Raji (cell line): ENCODE data around the gene PPP2R5B.
A peak's percentile ranks its signal among the peaks of the same experiment; 100 is the strongest.

ENCODE experiments used
- POLR2A ChIP-seq: IDR thresholded peaks from 2 replicates; pipeline ENCODE4 v1.6.1; 2011; ENCODE audit warnings: low read depth, low read length, control low read depth; ENCODE audit not compliant: insufficient read depth

The PPP2R5B gene

DNA sequence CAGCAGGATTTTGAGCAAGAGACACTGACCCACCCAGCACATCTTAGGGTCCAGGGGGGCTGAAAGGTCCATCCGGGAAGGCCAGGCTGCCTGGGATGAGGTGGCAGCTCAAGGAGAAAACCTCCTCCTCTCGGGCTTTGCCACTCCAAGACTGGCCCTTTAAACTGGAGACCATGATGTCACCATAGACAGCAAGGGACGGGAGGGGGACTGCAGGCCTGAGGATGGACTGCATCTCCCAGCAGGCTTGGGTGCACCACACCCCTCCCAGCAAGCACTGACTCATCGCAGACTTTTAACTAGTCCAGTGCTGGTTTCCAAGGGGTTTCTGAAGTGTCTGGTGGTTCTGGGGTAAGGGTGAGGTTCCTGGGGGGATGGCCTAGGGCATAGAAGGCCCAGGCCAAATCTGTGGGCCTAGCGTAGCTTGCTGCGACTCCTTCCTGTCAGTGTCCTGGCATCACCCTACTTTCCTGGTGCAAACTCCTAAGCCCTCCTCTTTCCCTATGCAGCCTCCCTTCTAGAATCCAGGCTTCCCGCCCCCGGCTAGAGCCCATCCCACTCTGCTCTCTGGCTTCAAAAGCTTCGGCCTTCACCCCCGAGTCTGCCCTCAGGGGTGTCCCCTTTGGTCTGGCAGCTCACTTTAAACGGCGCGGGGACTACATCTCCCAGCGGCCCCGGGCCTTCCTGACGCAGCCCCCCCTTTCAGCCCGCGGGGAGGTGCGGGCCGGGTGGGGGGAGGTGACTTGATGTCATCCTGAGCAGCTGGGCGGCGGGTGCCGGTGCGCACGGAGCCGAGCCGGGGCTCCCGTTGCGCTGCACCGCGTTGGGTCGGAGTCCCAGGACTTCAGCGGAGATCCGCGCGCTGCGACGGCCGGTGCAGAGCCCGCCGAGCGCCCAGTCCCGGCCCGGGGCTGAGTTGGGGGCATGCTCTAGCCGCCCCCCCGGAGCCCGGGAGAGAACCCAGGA is at the start of gene PPP2R5B:
PPP2R5B (plus strand) TSS at position 746 of the 966 bp plus-strand sequence. CDS start 1,046 bp downstream, outside the sequence.
- peak; percentile 40; the same call in 1 of the 2 replicates for TF ChIP-seq POLR2A

DNA sequence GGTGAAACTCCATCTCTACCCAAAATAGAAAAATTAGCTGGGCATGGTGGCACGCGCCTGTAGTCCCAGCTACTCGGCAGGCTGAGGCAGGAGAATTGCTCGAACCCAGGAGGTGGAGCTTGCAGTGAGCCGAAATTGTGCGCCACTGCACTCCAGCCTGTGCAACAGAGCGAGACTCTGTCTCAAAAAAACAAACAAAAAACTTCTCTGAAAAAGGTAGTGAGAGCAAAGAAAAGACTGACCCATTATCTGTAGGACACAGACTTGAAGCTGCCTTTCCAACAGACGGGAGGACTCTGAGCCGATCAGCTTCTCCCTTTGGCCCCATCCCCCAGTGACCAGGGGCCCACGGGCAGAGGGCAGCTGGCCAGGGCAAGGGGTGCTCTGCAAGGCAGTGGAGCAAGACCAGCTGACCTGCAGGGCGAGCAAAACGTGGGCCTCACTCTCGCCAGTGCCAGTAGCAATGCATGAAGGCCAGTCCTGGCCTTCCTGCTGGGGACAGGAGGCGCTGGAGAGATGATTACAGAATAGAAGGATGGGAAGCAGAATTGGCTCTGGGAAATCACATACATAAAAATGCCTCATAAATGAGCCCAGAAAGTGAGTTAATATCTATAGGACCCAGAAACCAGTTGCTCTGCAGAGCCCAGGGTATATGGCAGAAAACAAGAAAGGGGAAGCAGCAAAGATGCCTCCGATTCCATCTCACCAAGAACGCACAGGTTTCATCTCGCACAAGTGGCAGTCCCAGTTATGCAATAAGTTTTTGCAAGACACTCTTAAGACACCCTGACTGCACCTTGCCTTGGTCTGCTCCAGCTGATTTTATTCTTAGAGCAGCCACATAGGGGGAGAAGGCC is 48.9 kb upstream of the PPP2R5B start:
- TF ChIP-seq POLR2A: no peak

- TF ChIP-seq POLR2A: no peak
These were observed 48.2 kb upstream of the PPP2R5B start for GRCh38 chr11:64876229-64876750.

GRCh38 chr11:64876835-64877341 is 47.6 kb upstream of the PPP2R5B start:
- TF ChIP-seq POLR2A: no peak

DNA sequence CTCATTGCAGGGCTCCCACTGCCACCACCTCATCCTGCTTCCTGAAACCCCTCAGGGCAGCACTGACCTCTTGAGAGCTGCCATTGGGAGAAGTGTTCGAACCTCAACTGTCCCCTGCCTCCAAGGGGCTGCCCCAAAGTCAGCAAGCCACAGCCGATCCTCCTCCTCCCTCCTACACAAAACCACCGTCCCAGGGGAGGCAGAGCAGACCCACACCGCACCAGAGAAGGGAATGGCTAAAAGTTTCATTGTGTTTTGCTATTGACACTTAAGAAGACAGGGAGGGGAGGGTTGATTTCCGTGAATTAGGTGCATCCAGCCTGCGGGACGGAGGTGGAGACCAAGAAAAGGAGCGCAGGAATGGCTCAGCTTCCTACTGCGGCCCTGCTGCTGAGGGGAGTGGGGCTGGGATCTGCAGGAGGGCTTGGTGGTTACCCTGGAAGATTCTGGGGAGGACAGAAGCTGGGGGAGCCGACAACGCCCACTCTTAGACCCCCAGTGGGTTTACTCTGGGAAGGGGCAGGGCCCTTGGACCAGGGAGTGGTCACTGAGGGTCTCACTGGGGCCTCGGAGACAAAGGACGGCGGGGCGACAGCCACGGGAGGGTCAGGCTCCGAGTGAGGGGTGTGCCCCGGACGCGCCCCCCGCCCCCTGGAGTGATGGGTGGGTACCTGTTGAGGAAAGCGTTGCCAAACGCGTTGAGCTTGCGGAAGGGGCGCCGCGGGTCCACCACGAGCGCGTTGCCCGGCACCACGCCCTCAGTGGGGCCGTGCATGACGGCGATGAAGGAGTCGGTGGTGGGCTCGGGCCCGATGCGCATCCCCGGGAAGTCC is 46.9 kb upstream of the PPP2R5B start:
- no peak for TF ChIP-seq POLR2A

DNA sequence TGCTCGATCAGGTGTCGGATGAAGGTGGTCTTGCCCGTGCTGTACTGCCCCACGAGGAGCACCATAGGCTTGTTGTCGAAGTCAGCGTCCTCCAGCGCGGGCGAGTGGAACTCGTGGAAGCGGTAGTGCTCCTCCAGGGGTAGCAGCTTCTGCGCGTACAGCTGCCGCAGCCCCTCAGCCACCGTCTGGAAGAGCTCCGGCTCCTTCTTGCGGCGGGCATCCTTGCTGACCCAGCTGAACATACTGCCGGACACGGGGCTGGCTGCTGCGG is 46.3 kb upstream of the PPP2R5B start:
- TF ChIP-seq POLR2A: no peak

DNA sequence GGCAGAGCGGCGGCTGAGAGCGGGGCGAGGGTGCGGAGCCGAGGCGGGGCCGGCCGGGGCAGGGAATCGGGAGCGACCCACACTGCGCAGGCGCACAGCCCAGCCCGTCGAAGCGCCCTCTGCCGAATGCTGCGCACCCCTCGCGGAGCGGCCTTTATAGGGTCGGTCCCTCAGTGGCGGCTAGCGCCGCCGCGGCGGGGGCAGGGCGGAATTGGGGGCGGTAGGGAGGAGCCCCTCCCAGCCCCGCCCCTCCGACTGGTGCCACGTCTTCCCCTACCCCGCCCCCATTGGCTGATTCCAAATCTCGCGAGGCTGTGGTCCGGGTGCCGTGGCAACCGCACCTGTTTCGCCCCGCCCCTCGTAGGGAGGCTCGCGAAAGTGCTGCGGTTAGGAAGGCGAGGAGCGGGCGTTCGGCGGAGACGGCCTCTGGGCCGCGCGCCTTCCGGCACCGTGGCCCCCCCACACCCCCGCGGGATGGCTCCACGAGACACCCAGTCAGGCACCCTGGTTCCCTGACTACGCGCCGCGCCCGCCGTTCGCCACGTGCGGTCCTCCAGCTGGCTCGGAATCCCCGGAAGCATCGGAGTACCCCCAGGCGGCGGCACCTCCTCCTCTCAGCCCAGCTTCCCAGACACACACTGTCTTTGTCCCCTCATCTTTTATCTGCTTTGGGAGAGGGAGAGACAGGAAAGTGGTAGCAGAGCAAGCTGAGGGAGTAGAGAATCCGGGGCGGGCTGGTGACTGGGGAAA is 45.8 kb upstream of the PPP2R5B start, which contains the start of gene EHD1:
EHD1 (minus strand) TSS at position 128 of the 750 bp plus-strand sequence. CDS start 157 bp downstream, outside the sequence.
- peak; percentile 99 for TF ChIP-seq POLR2A

DNA sequence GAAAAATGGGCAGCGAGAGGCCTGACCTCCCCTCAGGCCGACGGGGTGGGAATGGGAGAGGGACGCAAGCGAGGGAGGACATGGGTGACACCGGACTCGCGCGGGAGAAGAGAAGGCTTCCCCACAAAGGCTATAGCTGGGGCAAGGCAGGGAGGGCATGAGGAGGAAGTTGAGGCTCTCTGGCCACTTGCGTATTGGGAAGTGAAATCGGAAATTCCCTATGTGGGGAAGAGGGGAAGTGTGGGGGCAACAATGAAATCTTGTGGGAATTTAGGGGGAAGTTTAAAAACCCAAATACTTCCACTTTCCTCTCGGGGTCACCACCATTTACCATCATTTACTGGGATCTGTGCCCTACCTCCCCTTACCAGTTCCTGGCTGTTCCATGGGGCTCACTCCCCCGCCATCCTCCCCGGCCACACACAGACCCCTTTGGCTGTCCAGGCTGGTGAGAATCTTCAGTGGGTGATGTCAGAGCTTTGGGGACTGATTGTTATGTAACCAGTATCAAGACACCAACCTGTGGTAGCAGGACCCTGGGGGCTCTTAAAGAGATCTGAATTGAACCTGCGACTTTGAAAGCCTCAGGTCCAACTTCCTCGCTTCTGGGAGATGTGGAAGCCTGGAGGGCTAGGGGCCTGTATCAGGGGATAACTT is 45.1 kb upstream of the PPP2R5B start:
- TF ChIP-seq POLR2A: no peak; the same call in 1 of the 2 replicates

DNA sequence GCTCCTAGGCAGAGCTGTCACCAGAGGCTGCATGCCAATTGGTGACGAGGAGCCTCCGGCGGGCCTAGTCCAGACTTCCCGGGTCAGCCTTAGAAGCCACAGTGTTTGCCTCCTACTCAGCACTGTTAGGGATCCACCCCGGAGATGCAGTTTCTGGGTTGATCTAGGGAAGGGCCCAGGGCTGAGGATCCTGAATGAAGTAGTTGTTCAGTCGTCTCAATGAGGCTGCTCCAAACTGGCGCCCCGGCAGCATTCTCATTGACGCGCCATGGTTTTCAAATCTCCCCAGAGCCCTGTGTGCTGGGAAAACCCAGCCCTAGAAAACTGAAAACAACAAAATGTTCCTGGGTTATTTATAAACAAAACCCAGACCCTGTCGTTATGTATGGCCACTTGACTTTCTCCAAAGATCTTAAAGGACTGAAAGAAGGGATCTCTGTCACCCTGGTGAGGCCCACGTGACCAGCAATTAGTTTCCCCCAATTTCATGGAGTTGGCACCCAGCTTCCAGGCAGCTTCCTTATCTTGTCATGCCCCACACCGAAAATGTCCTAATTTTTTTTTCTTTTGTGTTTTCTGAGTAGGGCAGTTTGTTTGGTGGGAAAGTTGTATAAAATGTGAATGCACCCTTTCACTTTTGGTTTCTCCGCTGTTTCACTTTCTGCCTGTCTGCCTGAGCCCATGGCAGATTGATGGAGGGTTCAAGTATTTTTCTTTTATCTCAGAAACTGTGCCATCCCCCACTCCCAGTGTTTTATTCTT is 44.1 kb upstream of the PPP2R5B start:
- TF ChIP-seq POLR2A: peak; percentile 32

DNA sequence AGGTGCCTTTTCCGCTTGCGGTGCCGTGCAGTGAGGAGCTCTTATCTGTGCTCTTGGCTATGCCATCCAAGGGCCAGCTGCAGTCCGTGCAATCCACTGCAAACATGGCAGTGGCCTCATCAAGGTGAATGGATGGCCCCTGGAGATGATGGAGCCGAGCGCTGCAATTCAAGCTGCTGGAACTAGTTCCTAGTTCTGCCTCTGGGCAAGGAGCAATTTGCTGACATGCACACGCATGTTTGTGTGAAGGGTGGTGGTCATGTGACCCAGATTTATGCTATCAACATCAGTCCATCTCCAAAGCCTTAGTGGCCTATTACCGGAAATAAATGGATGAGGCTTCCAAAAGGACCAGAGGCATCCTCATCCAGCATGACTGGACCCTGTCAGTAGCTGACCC is 43.0 kb upstream of the PPP2R5B start:
- no peak for TF ChIP-seq POLR2A

DNA sequence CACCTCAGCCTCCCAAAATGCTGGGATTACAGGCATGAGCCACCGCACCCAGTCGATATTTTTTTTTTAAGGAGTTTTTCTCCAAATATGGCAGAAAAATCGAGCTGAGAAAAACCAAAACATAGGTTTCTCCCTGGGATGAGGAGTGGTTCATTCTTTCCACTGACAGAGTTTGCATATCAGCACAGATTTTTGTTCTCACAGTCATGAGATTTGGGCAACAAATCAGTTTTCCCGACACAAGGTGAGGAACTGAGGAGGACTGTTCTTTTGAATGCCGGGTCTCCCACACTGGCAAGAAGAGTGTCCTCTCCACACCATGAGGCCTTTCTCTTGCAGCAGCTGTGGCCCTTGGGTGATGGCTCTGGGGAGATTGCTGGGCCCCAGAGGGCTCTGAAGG is 42.2 kb upstream of the PPP2R5B start:
- no peak for TF ChIP-seq POLR2A

- TF ChIP-seq POLR2A: no peak
These were observed 40.9 kb upstream of the PPP2R5B start for GRCh38 chr11:64883575-64883974.
